ENCODE results near the gene DCAF17. TPM values are rescaled to one million over a fixed set of nuclear protein-coding genes. Genes with fewer than 3 reads are reported as not detected.

Gene DCAF17
- total and polyA plus RNA-seq, 2 of the 13 experiments (the other 11 are each of a cell fraction or from before 2014, with no cell fraction given), result 13.7 to 30.0 TPM

DNA sequence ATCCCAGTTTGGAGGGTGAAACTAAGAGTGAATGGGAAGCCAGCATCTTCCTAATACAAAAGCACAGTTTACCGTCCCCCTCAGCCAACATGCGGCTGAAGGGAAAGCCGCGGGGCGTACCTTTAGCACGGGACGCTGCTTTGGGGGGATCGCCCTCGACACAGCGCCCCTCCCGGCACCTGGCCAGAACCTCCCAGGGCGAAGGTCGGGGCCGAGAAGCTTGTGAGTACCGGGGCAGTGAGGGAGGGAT, 338 bp upstream of the DCAF17 start, which contains the start of gene METTL8 (continued):
- TF ChIP-seq ELF4 (CRISPR knock-in tag; IDR thresholded peaks at IDR 0.05; ENCODE audit: borderline replicate concordance) (no peak), ZNF879 (CRISPR knock-in tag; IDR thresholded peaks at IDR 0.05) (0 out of 2 replicates have a peak, but pooled peaks have one; percentile 88), TEAD2 (CRISPR knock-in tag; IDR thresholded peaks at IDR 0.05) (0 out of 2 replicates have a peak, but pooled peaks have one; percentile 35), MYC (CRISPR knock-in tag; IDR thresholded peaks at IDR 0.05; ENCODE audit: borderline replicate concordance) (peak; percentile 78), KDM1A (CRISPR knock-in tag; IDR thresholded peaks at IDR 0.05) (peak; percentile 69), KDM4B (CRISPR knock-in tag; IDR thresholded peaks at IDR 0.05) (peak; percentile 50; the same call in 1 of the 2 replicates), MEIS2 (CRISPR knock-in tag; IDR thresholded peaks at IDR 0.05) (peak; percentile 66; the same call in 1 of the 2 replicates), ZNF672 (CRISPR knock-in tag; IDR thresholded peaks at IDR 0.05) (no peak), RARA (CRISPR knock-in tag; IDR thresholded peaks at IDR 0.05) (peak; percentile 60), HDAC1 (CRISPR knock-in tag; IDR thresholded peaks at IDR 0.05) (peak; percentile 92), ZNF333 (CRISPR knock-in tag; IDR thresholded peaks at IDR 0.05; ENCODE audit: borderline replicate concordance) (peak; percentile 62; the same call in 1 of the 2 replicates), TOPORS (CRISPR knock-in tag; IDR thresholded peaks at IDR 0.05) (peak; percentile 67; the same call in 1 of the 2 replicates), ZNF24 (IDR thresholded peaks at IDR 0.05) (no peak), ZNF629 (CRISPR knock-in tag; conservative IDR thresholded peaks at IDR 0.05) (no peak; the same call in 1 of the 2 replicates), RXRA (CRISPR knock-in tag; IDR thresholded peaks at IDR 0.05) (peak; percentile 90; the same call in 1 of the 2 replicates), CREB1 (IDR thresholded peaks at IDR 0.05) (no peak), CREB1 (CRISPR knock-in tag; IDR thresholded peaks at IDR 0.05) (0 out of 2 replicates have a peak, but pooled peaks have one; percentile 24), TGIF2 (CRISPR knock-in tag; IDR thresholded peaks at IDR 0.05) (peak; percentile 8; the same call in 1 of the 2 replicates), ZKSCAN5 (CRISPR knock-in tag; IDR thresholded peaks at IDR 0.05) (peak; percentile 31; the same call in 1 of the 2 replicates)
- TF ChIP-seq, protein P1, sequence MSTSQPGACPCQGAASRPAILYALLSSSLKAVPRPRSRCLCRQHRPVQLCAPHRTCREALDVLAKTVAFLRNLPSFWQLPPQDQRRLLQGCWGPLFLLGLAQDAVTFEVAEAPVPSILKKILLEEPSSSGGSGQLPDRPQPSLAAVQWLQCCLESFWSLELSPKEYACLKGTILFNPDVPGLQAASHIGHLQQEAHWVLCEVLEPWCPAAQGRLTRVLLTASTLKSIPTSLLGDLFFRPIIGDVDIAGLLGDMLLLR (CRISPR knock-in tag; IDR thresholded peaks at IDR 0.05), result peak; percentile 55; the same call in 1 of the 2 replicates
- TF ChIP-seq, protein P2, sequence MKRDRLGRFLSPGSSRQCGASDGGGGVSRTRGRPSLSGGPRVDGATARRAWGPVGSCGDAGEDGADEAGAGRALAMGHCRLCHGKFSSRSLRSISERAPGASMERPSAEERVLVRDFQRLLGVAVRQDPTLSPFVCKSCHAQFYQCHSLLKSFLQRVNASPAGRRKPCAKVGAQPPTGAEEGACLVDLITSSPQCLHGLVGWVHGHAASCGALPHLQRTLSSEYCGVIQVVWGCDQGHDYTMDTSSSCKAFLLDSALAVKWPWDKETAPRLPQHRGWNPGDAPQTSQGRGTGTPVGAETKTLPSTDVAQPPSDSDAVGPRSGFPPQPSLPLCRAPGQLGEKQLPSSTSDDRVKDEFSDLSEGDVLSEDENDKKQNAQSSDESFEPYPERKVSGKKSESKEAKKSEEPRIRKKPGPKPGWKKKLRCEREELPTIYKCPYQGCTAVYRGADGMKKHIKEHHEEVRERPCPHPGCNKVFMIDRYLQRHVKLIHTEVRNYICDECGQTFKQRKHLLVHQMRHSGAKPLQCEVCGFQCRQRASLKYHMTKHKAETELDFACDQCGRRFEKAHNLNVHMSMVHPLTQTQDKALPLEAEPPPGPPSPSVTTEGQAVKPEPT (CRISPR knock-in tag; IDR thresholded peaks at IDR 0.05; ENCODE audit: low read depth), result no peak
- TF ChIP-seq, protein P3, sequence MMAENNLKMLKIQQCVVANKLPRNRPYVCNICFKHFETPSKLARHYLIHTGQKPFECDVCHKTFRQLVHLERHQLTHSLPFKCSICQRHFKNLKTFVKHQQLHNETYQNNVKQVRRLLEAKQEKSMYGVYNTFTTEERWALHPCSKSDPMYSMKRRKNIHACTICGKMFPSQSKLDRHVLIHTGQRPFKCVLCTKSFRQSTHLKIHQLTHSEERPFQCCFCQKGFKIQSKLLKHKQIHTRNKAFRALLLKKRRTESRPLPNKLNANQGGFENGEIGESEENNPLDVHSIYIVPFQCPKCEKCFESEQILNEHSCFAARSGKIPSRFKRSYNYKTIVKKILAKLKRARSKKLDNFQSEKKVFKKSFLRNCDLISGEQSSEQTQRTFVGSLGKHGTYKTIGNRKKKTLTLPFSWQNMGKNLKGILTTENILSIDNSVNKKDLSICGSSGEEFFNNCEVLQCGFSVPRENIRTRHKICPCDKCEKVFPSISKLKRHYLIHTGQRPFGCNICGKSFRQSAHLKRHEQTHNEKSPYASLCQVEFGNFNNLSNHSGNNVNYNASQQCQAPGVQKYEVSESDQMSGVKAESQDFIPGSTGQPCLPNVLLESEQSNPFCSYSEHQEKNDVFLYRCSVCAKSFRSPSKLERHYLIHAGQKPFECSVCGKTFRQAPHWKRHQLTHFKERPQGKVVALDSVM (CRISPR knock-in tag; IDR thresholded peaks at IDR 0.05), result no peak
- TF ChIP-seq, protein P4, sequence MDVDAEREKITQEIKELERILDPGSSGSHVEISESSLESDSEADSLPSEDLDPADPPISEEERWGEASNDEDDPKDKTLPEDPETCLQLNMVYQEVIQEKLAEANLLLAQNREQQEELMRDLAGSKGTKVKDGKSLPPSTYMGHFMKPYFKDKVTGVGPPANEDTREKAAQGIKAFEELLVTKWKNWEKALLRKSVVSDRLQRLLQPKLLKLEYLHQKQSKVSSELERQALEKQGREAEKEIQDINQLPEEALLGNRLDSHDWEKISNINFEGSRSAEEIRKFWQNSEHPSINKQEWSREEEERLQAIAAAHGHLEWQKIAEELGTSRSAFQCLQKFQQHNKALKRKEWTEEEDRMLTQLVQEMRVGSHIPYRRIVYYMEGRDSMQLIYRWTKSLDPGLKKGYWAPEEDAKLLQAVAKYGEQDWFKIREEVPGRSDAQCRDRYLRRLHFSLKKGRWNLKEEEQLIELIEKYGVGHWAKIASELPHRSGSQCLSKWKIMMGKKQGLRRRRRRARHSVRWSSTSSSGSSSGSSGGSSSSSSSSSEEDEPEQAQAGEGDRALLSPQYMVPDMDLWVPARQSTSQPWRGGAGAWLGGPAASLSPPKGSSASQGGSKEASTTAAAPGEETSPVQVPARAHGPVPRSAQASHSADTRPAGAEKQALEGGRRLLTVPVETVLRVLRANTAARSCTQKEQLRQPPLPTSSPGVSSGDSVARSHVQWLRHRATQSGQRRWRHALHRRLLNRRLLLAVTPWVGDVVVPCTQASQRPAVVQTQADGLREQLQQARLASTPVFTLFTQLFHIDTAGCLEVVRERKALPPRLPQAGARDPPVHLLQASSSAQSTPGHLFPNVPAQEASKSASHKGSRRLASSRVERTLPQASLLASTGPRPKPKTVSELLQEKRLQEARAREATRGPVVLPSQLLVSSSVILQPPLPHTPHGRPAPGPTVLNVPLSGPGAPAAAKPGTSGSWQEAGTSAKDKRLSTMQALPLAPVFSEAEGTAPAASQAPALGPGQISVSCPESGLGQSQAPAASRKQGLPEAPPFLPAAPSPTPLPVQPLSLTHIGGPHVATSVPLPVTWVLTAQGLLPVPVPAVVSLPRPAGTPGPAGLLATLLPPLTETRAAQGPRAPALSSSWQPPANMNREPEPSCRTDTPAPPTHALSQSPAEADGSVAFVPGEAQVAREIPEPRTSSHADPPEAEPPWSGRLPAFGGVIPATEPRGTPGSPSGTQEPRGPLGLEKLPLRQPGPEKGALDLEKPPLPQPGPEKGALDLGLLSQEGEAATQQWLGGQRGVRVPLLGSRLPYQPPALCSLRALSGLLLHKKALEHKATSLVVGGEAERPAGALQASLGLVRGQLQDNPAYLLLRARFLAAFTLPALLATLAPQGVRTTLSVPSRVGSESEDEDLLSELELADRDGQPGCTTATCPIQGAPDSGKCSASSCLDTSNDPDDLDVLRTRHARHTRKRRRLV (CRISPR knock-in tag; IDR thresholded peaks at IDR 0.05), result 0 out of 2 replicates have a peak, but pooled peaks have one; percentile 62
